LoVo (cell line): ENCODE results near the gene FILIP1L.

ENCODE experiments used
- DNase-seq: peaks from one replicate; pipeline ENCODE4 v3.0.0-alpha.2; 2016; ENCODE audit warnings: low spot score

Gene FILIP1L

GRCh38 chr3:100009276-100010086 is 104.8 kb downstream of the FILIP1L start:
- DNase-seq: no peak

DNA sequence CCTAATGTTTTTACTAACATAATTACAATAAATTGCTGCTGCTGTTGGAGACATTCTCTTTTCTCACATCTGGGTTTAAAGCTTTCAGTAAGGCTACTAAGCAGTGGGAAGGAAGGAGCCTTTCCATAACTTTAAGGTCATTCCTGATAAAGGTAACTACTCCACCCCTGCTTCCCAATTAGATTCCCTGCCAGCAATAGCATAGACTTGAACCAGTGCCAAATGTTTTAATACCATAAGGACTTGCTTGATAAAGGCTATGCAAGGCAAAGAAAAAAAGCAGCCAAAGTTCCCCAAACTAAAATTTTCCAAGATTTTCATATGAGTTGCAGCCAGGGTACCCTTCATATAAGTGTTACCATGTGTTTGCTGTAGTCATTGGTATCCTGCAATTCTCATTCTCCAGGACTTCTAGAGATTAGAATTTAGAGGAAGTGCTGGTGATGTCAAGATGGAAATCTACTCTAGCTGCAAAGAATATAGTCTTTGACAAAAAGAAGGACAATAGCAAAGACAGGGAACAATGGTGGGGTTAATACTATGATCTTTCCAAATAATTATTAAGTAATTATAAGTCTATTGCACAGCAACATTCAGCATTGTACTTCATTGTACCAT is 106.1 kb downstream of the FILIP1L start:
- DNase-seq: no peak

GRCh38 chr3:100007313-100007712 is 107.0 kb downstream of the FILIP1L start:
- no peak for DNase-seq

- DNase-seq: no peak
Observed at GRCh38 chr3:100006570-100007271, 107.6 kb downstream of the FILIP1L start.

- no peak for DNase-seq
Observed at GRCh38 chr3:100005665-100006393, 108.5 kb downstream of the FILIP1L start.

DNA sequence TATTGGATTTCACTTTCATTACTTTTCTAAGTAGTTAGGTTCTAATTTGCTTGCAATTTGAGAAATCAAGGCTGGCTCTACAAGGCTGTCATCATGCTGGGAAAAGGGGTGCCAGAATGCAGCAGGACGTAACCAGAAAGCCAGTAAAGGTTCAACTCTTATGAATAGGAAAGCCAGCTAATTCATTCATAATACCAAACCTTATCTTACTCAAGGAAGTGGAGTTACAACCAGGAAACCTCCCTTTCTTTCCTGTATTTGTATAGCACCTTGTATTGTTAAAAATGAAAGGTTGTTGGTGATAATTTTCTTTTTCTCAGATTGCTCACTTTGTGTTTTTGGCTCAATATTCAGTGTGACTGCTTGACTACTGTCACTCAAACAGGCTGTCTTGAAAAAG is 109.4 kb downstream of the FILIP1L start:
- DNase-seq: no peak

DNA sequence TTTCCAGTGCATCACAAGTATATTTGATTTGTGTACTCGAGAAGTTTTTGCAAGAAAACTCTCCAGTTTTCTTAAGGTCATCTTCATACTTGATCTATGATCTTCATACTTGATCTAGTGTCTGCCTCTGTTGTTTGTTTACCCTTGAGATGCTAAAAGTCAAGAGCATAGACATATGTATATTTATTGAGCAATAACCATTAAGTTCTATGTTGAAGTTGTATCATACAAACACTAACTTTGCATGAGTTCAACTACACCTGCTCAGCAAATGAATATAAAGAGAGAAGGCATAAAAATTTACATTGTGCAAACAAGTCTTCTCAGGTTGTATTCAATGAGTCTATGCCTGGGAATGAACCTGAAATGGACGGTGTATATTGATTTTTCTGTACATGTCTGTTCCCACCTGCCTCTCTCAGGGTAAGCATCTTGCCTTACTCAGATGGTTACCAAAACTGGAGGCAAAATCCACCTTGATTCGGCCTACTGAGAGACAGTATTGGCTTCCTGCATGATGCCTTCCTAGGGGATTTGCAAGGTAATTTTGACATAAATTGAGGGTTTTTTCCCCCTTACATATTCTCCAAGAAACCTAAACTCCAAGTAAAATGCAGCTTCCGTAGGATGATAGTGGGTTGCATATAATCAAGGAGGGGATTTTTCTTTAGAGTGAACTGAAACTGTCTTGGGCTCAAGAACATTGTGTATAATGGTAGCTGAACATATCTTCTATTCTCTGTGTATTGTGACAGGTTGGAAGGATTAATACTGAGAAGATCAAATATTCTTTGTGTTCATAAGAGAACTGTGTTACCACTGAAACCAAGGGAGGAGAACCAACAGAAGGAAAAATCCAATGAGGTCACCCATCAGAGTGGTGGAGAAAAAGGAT is 110.4 kb downstream of the FILIP1L start:
- no peak for DNase-seq

- DNase-seq: peak; percentile 26
Observed at GRCh38 chr3:100002599-100003350, 111.5 kb downstream of the FILIP1L start.

- DNase-seq: no peak
Observed at GRCh38 chr3:100001526-100002270, 112.6 kb downstream of the FILIP1L start.

- DNase-seq: no peak
Observed at GRCh38 chr3:100001083-100001482, 113.2 kb downstream of the FILIP1L start.

GRCh38 chr3:99999536-99999935 is 114.8 kb downstream of the FILIP1L start:
- DNase-seq: no peak

DNA sequence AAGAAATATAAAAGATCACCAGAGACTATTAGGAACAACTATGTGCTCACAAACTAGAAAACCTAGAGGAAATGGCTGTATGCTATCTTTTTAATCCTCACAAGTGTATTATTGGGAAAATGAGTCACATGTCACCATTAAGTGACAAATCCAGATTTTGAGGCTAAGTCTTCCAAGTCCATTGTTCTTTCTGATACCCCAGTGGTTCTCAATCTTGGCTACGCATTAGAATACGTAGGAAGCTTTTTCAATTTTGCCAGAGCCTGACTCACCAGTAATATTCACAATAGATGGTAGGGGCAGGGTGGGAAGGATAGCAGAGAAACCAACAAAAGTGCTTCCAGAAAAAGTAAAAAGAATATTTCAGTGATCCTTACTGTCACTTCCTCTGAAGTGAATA is 117.0 kb downstream of the FILIP1L start:
- no peak for DNase-seq

DNA sequence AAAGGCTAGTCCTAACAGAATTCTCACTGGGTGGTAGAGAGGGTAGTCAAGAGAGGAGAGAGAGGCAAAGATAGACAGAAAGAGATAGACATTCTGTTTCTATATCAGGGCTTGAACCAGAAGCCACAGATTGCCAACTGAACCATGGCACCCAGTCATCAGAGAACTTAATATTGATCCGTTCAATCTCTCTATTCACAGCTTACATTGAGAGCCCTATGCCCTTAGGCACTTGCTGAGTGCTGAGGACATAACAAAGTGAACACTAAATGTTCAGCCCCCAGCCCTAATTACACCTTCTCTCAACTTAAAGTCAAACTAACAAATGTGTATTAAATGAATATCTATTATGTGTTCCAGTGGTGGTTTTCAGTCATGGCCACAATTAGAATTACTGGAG is 124.1 kb downstream of the FILIP1L start:
- DNase-seq: no peak

DNA sequence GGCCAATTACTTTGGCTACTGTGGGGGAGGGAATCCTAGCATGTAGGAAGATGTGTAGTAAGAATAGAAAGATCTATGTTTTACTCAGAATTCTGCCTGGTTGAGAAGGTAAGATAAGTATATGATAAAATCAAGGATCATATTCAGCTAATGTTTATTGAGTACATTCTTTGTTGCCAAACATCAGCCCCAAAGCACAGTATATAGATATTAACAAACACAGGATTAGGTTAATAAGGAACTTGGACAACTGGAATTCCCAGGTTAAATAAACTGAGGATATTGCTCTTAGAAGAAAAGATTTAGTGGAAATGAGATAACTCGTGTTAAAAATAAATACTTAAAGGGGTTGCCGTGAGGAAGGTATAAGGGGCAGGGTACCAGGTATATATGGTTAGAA is 129.6 kb downstream of the FILIP1L start:
- DNase-seq: no peak

- no peak for DNase-seq
Observed at GRCh38 chr3:99984139-99984538, 130.2 kb downstream of the FILIP1L start.

DNA sequence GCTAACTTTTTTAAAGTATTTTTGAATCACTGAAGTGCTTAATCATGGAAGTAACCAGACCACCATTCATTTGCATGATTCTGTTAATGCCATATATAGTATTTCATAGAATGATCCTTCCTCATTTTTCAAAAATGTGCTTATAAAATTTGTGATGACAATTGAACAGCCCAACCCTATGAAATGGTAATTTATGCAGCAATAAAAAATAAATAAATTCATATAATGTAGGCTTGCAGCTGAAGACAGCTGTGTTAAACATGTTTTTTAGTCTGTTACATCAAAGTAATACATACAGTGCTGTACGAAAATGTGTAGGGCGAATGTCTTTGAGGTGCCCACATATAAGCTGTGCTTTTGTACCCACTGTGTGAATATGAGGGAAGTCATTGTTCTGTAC is 131.7 kb downstream of the FILIP1L start:
- no peak for DNase-seq

DNA sequence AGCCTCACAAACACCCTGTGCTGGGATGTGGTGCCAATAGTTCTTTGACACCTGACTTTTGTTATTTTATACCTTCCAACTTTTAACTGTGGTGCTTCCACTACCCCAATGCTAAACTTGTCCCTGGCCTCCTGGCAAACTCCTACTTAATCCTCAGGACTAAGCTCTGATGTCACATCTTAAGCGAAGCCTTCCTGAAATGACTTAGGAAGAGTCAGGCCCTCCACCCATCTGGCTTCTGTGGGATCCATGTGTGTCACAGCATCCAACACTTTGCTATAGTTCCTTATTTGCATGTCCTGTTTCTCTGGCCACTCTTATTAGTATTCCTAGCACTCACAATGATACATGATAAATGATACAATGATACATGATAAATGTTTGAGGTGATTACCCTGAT is 133.2 kb downstream of the FILIP1L start:
- DNase-seq: no peak

DNA sequence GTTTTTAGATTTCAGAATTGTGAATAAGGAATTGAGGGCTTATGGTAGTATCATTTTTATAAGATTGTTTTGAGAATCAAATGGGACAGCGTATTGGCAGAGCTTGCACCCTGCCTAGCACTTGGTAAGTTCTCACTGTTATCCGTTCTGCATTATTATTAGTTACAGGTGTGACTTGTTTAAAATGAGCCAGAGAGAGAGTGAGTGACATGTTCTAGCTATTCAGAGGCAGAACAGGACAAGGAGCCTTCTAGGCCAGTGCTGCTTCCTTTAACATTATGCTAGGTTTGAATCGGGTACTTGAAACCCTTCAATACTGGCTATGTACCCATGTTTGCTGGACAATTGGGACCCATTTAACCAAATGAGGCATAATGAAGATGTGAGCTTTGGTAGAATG is 133.7 kb downstream of the FILIP1L start:
- DNase-seq: no peak

DNA sequence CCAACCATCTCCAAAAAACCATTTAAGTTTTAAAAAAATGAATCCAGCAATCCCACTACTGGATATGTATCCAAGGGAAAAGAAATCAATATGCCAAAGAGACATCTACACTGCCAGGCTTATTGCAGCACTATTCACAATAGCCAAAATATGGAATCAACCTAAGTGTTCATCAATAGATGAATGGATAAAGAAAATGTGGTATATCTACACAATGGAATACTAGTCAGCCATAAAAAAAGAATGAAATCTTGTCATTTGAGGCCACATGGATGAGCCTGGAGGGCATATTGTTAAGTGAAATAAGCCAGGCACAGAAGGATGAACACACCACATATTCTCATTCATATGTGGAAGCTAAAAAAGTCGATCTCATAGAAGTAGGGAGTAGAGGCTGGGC is 136.1 kb downstream of the FILIP1L start:
- DNase-seq: no peak

GRCh38 chr3:99976584-99976983 is 137.7 kb downstream of the FILIP1L start:
- no peak for DNase-seq
